ENCODE data around the gene RUFY1.

DNA sequence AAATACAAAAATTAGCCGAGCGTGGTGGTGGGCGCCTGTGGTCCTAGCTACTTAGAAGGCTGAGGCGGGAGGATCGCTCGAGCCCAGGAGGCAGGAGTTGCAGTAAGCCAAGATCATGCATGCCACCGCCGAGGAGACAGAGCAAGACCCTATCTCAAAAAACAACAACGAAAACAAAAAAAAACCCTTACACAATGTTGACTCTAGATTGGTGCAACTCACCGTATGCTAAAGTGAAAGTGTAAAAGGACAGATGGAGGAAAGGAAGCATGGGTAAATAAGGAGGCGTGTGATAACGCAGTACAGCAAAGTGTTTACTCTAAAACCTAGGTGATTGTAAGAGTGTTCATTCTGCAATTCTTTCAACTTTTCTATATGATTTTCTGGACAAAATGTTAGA, 15.9 kb upstream of the RUFY1 start:
- TF ChIP-seq, protein P1, sequence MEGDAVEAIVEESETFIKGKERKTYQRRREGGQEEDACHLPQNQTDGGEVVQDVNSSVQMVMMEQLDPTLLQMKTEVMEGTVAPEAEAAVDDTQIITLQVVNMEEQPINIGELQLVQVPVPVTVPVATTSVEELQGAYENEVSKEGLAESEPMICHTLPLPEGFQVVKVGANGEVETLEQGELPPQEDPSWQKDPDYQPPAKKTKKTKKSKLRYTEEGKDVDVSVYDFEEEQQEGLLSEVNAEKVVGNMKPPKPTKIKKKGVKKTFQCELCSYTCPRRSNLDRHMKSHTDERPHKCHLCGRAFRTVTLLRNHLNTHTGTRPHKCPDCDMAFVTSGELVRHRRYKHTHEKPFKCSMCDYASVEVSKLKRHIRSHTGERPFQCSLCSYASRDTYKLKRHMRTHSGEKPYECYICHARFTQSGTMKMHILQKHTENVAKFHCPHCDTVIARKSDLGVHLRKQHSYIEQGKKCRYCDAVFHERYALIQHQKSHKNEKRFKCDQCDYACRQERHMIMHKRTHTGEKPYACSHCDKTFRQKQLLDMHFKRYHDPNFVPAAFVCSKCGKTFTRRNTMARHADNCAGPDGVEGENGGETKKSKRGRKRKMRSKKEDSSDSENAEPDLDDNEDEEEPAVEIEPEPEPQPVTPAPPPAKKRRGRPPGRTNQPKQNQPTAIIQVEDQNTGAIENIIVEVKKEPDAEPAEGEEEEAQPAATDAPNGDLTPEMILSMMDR (IDR thresholded peaks at IDR 0.05; ENCODE audit: poor library complexity): no peak
- no peak for TF ChIP-seq EZH2 (IDR thresholded peaks at IDR 0.05; ENCODE audit: borderline replicate concordance)
- no peak for TF ChIP-seq EZH2phosphoT487 (IDR thresholded peaks at IDR 0.05; ENCODE audit: low read depth, severe bottlenecking, unreplicated experiment)

Data from hepatocyte (in vitro differentiated cells).